ENCODE results near the gene MMAA.
"Not testable (repeated sequence)": the region's sequence is repeated elsewhere in the genome, so short reads cannot be mapped to it uniquely, and the experiment has no call there.

MMAA gene

GRCh38 chr4:145626623-145626982 is 7.4 kb downstream of the MMAA start:
- Mint-ChIP-seq H3K36me3 (ENCODE audit: low read depth) (peaks cover 34% of the 10 kb centered on the region), H3K9me3 (peaks cover 25% of the 10 kb centered on the region), H3K4me3 (no peak overlapping the region), H3K27me3 (ENCODE audit: low read depth, poor library complexity) (peaks cover 4% of the 10 kb centered on the region), H3K27ac (no peak overlapping the region), H3K4me1 (peaks cover 7% of the 10 kb centered on the region)
- TF ChIP-seq, protein P1, sequence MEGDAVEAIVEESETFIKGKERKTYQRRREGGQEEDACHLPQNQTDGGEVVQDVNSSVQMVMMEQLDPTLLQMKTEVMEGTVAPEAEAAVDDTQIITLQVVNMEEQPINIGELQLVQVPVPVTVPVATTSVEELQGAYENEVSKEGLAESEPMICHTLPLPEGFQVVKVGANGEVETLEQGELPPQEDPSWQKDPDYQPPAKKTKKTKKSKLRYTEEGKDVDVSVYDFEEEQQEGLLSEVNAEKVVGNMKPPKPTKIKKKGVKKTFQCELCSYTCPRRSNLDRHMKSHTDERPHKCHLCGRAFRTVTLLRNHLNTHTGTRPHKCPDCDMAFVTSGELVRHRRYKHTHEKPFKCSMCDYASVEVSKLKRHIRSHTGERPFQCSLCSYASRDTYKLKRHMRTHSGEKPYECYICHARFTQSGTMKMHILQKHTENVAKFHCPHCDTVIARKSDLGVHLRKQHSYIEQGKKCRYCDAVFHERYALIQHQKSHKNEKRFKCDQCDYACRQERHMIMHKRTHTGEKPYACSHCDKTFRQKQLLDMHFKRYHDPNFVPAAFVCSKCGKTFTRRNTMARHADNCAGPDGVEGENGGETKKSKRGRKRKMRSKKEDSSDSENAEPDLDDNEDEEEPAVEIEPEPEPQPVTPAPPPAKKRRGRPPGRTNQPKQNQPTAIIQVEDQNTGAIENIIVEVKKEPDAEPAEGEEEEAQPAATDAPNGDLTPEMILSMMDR (IDR thresholded peaks at IDR 0.05): no peak
- DNase-seq: no peak

DNA sequence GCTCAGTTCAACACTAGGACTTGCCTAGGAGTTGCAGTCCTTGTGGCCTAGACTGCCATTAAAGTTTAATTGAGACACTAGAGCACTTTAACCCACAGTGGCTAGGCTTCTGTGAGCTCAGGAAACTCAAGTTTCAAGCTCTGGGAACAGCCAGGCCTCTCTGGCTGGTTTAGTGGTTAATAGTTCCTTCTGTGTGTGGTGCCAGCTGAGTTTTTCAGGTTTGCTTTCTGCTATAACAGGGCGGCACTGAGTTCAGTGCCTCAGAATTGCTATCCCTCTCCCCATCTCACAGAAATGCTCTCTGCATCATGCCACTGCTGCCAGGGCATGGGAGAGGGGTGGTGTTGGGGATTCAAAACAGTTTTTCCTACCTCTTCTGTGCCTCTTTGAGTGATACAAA is 15.9 kb downstream of the MMAA start:
- Mint-ChIP-seq H3K27me3 (ENCODE audit: low read depth, poor library complexity) (no peaks in the 10 kb centered on the region), H3K9me3 (peaks cover 8% of the 10 kb centered on the region), H3K4me3 (no peak overlapping the region), H3K4me1 (peaks cover 8% of the 10 kb centered on the region), H3K36me3 (ENCODE audit: low read depth) (peaks cover 8% of the 10 kb centered on the region), H3K27ac (no peak overlapping the region)
- no peak for DNase-seq
- TF ChIP-seq, protein P1 (IDR thresholded peaks at IDR 0.05): no peak

DNA sequence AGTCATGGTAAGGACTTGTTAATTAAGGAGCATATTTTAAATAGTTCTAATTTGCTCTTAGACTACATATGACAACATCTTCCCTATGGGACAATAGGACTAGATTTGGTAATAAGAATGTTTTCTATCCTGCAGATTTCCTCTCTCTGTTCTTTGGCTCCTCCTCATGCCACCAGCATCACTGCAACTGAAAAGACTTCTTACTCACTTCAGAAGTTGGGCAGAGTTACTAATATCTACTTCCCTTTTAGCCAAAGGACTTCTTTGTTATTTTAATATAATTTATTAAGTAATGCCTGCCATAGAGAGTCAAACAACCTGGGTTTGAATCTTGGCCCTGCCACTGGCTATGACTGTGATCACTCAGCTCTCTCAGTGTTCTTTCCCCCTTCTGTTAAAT is 16.4 kb downstream of the MMAA start:
- H3K36me3 Mint-ChIP-seq (ENCODE audit: low read depth): peaks cover 3% of the 10 kb centered on the region
- H3K4me3 Mint-ChIP-seq: no peak overlapping the region

GRCh38 chr4:145639186-145639698 is 20.1 kb downstream of the MMAA start:
- TF ChIP-seq, protein P1 (IDR thresholded peaks at IDR 0.05): no peak
- Mint-ChIP-seq H3K9me3 (no peaks in the 10 kb centered on the region), H3K4me3 (no peak overlapping the region), H3K27ac (no peak overlapping the region), H3K4me1 (peaks cover 25% of the 10 kb centered on the region), H3K27me3 (ENCODE audit: low read depth, poor library complexity) (no peaks in the 10 kb centered on the region), H3K36me3 (ENCODE audit: low read depth) (no peaks in the 10 kb centered on the region)
- no peak for DNase-seq

More for the DNA sequence above, 16.4 kb downstream of the MMAA start:
- TF ChIP-seq, protein P1 (IDR thresholded peaks at IDR 0.05): no peak
- no peak for DNase-seq
- Mint-ChIP-seq H3K27me3 (ENCODE audit: low read depth, poor library complexity) (no peaks in the 10 kb centered on the region), H3K4me1 (peaks cover 8% of the 10 kb centered on the region), H3K27ac (no peak overlapping the region), H3K9me3 (peaks cover 3% of the 10 kb centered on the region)

DNA sequence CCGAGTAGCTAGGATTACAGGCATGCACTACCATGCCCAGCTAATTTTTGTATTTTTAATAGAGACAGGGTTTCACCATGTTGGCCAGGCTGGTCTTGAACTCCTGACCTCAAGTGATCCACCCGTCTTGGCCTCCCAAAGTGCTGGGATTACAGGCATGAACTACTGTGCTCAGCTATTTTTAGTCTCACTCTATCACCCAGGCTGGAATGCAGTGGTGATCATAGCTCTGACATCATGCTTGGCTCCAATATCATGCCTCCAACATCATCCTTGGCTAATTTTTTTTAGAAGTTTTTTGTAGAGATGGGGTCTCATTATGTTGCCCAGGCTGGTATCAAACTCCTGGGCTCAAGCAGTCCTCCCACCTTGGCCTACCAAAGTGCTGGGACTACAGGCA is 21.1 kb downstream of the MMAA start:
- DNase-seq; H3K27me3 Mint-ChIP-seq (ENCODE audit: low read depth, poor library complexity); H3K4me3 Mint-ChIP-seq; H3K9me3 Mint-ChIP-seq; H3K36me3 Mint-ChIP-seq (ENCODE audit: low read depth); H3K27ac Mint-ChIP-seq: not testable (repeated sequence)
- H3K4me1 Mint-ChIP-seq: peaks cover 25% of the 10 kb centered on the region

DNA sequence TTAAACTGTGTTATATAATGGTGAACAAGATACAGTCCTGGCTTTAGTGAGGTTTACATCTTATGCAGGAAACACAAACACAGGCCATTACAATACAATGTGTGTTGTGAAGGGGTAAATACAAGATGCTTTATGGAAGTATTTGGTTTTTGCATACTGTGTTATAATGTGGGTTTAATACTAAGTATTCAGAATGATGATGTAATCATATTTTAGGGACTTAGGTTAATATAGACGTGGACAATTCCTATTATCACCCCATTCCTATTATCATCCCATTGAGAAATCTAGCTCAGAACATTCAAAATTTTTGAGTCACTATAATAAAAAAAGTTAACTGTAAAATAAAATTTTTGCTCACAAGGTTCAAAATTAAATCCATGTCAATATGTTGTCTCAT is 24.1 kb downstream of the MMAA start:
- H3K36me3 Mint-ChIP-seq (ENCODE audit: low read depth): peaks cover 5% of the 10 kb centered on the region
- no peak overlapping the region for H3K4me3 Mint-ChIP-seq
- H3K27ac Mint-ChIP-seq: no peak overlapping the region
- no peaks in the 10 kb centered on the region for H3K27me3 Mint-ChIP-seq (ENCODE audit: low read depth, poor library complexity)
- TF ChIP-seq, protein P1 (IDR thresholded peaks at IDR 0.05): no peak
- H3K9me3 Mint-ChIP-seq: no peaks in the 10 kb centered on the region
- peaks cover 25% of the 10 kb centered on the region for H3K4me1 Mint-ChIP-seq
- DNase-seq: no peak
